ENCODE results near the gene ENO2. TPM values are rescaled to one million over a fixed set of nuclear protein-coding genes. Genes with fewer than 3 reads are reported as not detected.
A peak's percentile ranks its signal among the peaks of the same experiment; 100 is the strongest.

The ENO2 gene
- total RNA-seq, 1 donor from 2014 or later = 41.8 TPM

GRCh38 chr12:6936194-6936635 is 21.8 kb downstream of the ENO2 start:
- DNase-seq = no peak
- Histone ChIP-seq H3K4me3 (no peak overlapping the region), H3K4me1 (peaks cover 44% of the 10 kb centered on the region), H3K9me3 (no peaks in the 10 kb centered on the region), H3K36me3 (peaks cover 39% of the 10 kb centered on the region), H3K27me3 (no peaks in the 10 kb centered on the region), H3K27ac (no peak overlapping the region)
- no peak for ATAC-seq
- intact Hi-C loops (cut with DNase I) = loop anchor here (10.0 kb wide), 1 partner anchor 61 kb away; the partner anchor contains the start of gene SPSB2
- no peak for TF ChIP-seq CTCF (IDR thresholded peaks at IDR 0.05)

GRCh38 chr12:6936636-6937480 is 22.5 kb downstream of the ENO2 start:
- Histone ChIP-seq H3K4me3 (peak overlapping the region; percentile 64), H3K9me3 (no peaks in the 10 kb centered on the region), H3K27ac (peak overlapping the region; percentile 95), H3K4me1 (peaks cover 40% of the 10 kb centered on the region), H3K27me3 (no peaks in the 10 kb centered on the region), H3K36me3 (peaks cover 45% of the 10 kb centered on the region)
- intact Hi-C loops (cut with DNase I) = loop anchor here (10.0 kb wide), 1 partner anchor 62 kb away; the partner anchor contains the start of gene SPSB2
- DNase-seq = no peak
- ATAC-seq = no peak
- no peak for TF ChIP-seq CTCF (IDR thresholded peaks at IDR 0.05)

GRCh38 chr12:6937481-6938352 is 23.3 kb downstream of the ENO2 start:
- Histone ChIP-seq H3K9me3 (no peaks in the 10 kb centered on the region), H3K4me3 (peak overlapping the region; percentile 64), H3K36me3 (peaks cover 45% of the 10 kb centered on the region), H3K27ac (peak overlapping the region; percentile 95), H3K4me1 (peaks cover 44% of the 10 kb centered on the region), H3K27me3 (no peaks in the 10 kb centered on the region)
- ATAC-seq = peak; percentile 94
- TF ChIP-seq CTCF (IDR thresholded peaks at IDR 0.05) = peak; percentile 88
- intact Hi-C loops (cut with DNase I) = loop anchor here (10.0 kb wide), 1 partner anchor 63 kb away; the partner anchor contains the start of gene SPSB2
- DNase-seq = peak; percentile 97

GRCh38 chr12:6938353-6939190 is 24.2 kb downstream of the ENO2 start:
- Histone ChIP-seq H3K36me3 (peaks cover 41% of the 10 kb centered on the region), H3K27ac (peak overlapping the region; percentile 95)

More at GRCh38 chr12:6938353-6939190, 24.2 kb downstream of the ENO2 start:
- no peak for TF ChIP-seq CTCF (IDR thresholded peaks at IDR 0.05)
- ATAC-seq (no peak), DNase-seq (no peak)
- H3K4me1 ChIP-seq = peaks cover 43% of the 10 kb centered on the region
- no peaks in the 10 kb centered on the region for H3K27me3 ChIP-seq
- H3K4me3 ChIP-seq = peak overlapping the region; percentile 64
- intact Hi-C loops (cut with DNase I) = loop anchor here (10.0 kb wide), 1 partner anchor 64 kb away; the partner anchor contains the start of gene SPSB2
- H3K9me3 ChIP-seq = no peaks in the 10 kb centered on the region
